ENCODE measurements around the gene ITGAD.

- TF ChIP-seq MXI1 (IDR thresholded peaks at IDR 0.05; ENCODE audit: borderline replicate concordance, low read depth, low read length) (no peak), RCOR1 (IDR thresholded peaks at IDR 0.05; ENCODE audit: insufficient replicate concordance, low read length) (no peak), CEBPB (IDR thresholded peaks at IDR 0.05; ENCODE audit: low read depth, low read length) (no peak), SMC3 (IDR thresholded peaks at IDR 0.05; ENCODE audit: low read depth, low read length) (no peak), MAFK (IDR thresholded peaks at IDR 0.05; ENCODE audit: low read depth, low read length) (no peak), CTCF (conservative IDR thresholded peaks at IDR 0.05; ENCODE audit: low read depth, low read length) (no peak), RAD21 (IDR thresholded peaks at IDR 0.05; ENCODE audit: low read length) (no peak), BHLHE40 (IDR thresholded peaks at IDR 0.05; ENCODE audit: low read depth, low read length) (no peak)
Measured at GRCh38 chr16:31351246-31351941, 41.7 kb upstream of the ITGAD start.
